PC-3 (cell line): ENCODE results near the gene SBNO2. TPM values are rescaled to one million over a fixed set of nuclear protein-coding genes. Genes with fewer than 3 reads are reported as not detected.
A peak's percentile ranks its signal among the peaks of the same experiment; 100 is the strongest.

Source experiments
- ATAC-seq: fragments of 200-7000 bp; cut with Tn5 transposase; 2 replicates; pipeline ENCODE4 v1.9.1; 2020; ENCODE audit warnings: mild to moderate bottlenecking, moderate library complexity
- BruUV-seq: library from RNA; stranded (reverse); fragments of 400-500 nt; replicated peaks from 2 replicates; lab custom pipeline; 2021; lab: Mats Ljungman, UMichigan
- CTCF ChIA-PET: fragments of 300-600 bp; sonication (Branson Sonifier 250); formaldehyde crosslinking; loops from one replicate; lab custom pipeline; 2022; ENCODE audit warnings: antibody characterized with exemption; lab: Charles Lee
- POLR2A ChIA-PET: fragments of 300-600 bp; sonication (Branson Sonifier 250); formaldehyde crosslinking; loops from one replicate; lab custom pipeline; 2022; ENCODE audit warnings: antibody characterized with exemption; ENCODE audit not compliant: unreplicated experiment; lab: Charles Lee
- DNase-seq: peaks from one replicate; pipeline ENCODE4 v3.0.0-alpha.2; 2015
- H2AFZ ChIP-seq: fragments of 300-600 bp; sonication (generic); 2 replicates; pipeline ENCODE4 v1.6.0; 2016; ENCODE audit warnings: antibody characterized with exemption, low read length
- H3F3A ChIP-seq: fragments of 300-600 bp; sonication (generic); one replicate; pipeline ENCODE4 v1.6.0; 2017; ENCODE audit warnings: antibody characterized with exemption, low read length, control low read depth, mild to moderate bottlenecking; ENCODE audit not compliant: unreplicated experiment
- H3K27ac ChIP-seq: fragments of 300-600 bp; sonication (generic); 2 replicates; pipeline ENCODE4 v1.5.1; 2016; ENCODE audit warnings: mild to moderate bottlenecking, low read length
- H3K27me3 ChIP-seq: fragments of 300-600 bp; sonication (generic); 2 replicates; pipeline ENCODE4 v1.6.1; 2016; ENCODE audit warnings: low read length, mixed read lengths
- H3K36me3 ChIP-seq: fragments of 300-600 bp; sonication (generic); 2 replicates; pipeline ENCODE4 v1.6.1; 2016; ENCODE audit warnings: low read depth, mixed run types, low read length, mixed read lengths
- H3K4me1 ChIP-seq: fragments of 300-600 bp; sonication (generic); 2 replicates; pipeline ENCODE4 v1.5.1; 2016; ENCODE audit warnings: low read length; ENCODE audit not compliant: insufficient read depth
- H3K4me2 ChIP-seq: fragments of 300-600 bp; sonication (generic); 2 replicates; pipeline ENCODE4 v1.6.0; 2016; ENCODE audit warnings: low read length
- H3K4me3 ChIP-seq: fragments of 300-600 bp; sonication (generic); 2 replicates; pipeline ENCODE4 v1.5.1; 2016; ENCODE audit warnings: mild to moderate bottlenecking, low read length, mixed read lengths
- H3K79me2 ChIP-seq: fragments of 300-600 bp; sonication (generic); 2 replicates; pipeline ENCODE4 v1.6.1; 2017; ENCODE audit warnings: low read length, mixed read lengths
- H3K9ac ChIP-seq: fragments of 300-600 bp; sonication (generic); 2 replicates; pipeline ENCODE4 v1.6.0; 2016; ENCODE audit warnings: mild to moderate bottlenecking, low read length
- H3K9me2 ChIP-seq: fragments of 300-600 bp; sonication (generic); replicated peaks from 2 replicates; pipeline ENCODE4 v1.6.1; 2016; ENCODE audit warnings: mixed run types, low read length, mixed read lengths
- H3K9me3 ChIP-seq: fragments of 300-600 bp; sonication (generic); 2 replicates; pipeline ENCODE4 v1.6.1; 2016; ENCODE audit warnings: low read length, mixed read lengths
- H4K20me1 ChIP-seq: fragments of 300-600 bp; sonication (generic); 2 replicates; pipeline ENCODE4 v1.6.1; 2016; ENCODE audit warnings: low read length, mixed read lengths
- CTCF ChIP-seq: fragments of 300-600 bp; sonication (generic); conservative IDR thresholded peaks from 2 replicates; pipeline ENCODE4 v1.5.1; 2017; ENCODE audit warnings: antibody characterized with exemption, low read depth, mild to moderate bottlenecking, low read length
- EZH2 ChIP-seq: fragments of 300-600 bp; sonication (generic); IDR thresholded peaks from one replicate; pipeline ENCODE4 v1.6.1; 2017; ENCODE audit warnings: antibody characterized with exemption, mild to moderate bottlenecking, low read length; ENCODE audit not compliant: unreplicated experiment
- EZH2phosphoT487 ChIP-seq: fragments of 300-600 bp; sonication (generic); IDR thresholded peaks from 2 replicates; pipeline ENCODE4 v1.6.1; 2018; ENCODE audit warnings: mild to moderate bottlenecking, antibody characterized with exemption, low read length, borderline replicate concordance
- intact Hi-C: fragments of 100-400 bp; cut with micrococcal nuclease; formaldehyde crosslinking; loops from 2 replicates; pipeline ENCODE4 v1.9.0; 2023
- total RNA-seq: library from RNA; depleted of rRNA; stranded (reverse); fragments of >200 nt; gene quantifications from 2 replicates; pipeline ENCODE4 v1.2.3, GENCODE V29; 2014

The SBNO2 gene
- total RNA-seq, 1 experiment from 2014 or later: 62.4 TPM

DNA sequence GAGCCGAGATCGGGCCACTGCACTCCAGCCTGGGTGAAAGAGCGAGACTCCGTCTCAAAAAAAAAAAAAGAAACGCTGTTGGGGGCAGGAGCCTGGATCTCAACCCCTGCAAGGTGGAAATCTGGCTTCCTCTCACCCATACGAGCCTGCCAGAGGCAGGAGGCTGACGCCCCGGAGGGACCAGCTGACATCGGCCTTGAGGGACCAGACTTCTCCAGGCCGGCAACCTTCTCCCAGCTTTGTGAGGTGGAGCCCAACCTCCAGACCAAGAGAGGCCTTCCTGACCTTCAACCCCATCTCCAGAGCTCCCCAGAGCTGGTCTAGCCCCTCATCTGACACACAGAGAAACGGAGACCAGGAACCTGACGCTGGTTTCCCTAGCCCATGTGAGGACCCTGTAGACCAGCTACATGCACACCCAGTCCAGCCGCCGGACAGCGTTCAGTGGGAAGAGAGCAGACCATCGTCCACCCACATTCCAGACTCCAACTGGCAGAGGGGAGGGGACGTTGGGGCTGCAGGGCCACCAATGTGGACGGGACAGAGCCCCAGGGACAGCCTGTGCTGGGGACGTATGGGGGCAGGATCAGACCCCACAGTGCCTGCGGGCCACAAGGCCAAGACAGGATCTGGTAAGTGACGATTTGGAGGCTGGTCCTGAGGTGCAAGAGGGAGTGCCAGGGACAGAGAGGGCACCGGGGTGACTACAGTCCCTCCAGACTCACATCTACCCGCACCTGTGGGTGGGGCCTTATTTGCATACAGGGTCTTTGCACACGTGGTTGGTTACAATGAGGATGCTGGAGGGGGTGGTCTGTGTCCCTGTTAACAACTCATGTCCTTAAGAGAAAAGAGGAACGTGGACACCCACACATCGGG, 11.4 kb downstream of the SBNO2 start:
- intact Hi-C loops: no loop called here
- no peak for TF ChIP-seq EZH2phosphoT487
- no peak for TF ChIP-seq CTCF
- TF ChIP-seq EZH2: no peak
- Histone ChIP-seq H3K27ac (no peak overlapping the region), H3F3A (no peaks in the 10 kb centered on the region), H3K4me2 (no peak overlapping the region), H3K4me3 (no peak overlapping the region), H2AFZ (no peak overlapping the region), H3K9ac (no peak overlapping the region), H3K9me2 (no peaks in the 10 kb centered on the region), H3K79me2 (peaks cover 90% of the 10 kb centered on the region), H4K20me1 (peaks cover 27% of the 10 kb centered on the region; the same call in 1 of the 2 replicates), H3K9me3 (no peaks in the 10 kb centered on the region), H3K36me3 (no peaks in the 10 kb centered on the region), H3K4me1 (peaks cover 8% of the 10 kb centered on the region; the same call in 1 of the 2 replicates), H3K27me3 (no peaks in the 10 kb centered on the region)
- no TSS peak for BruUV-seq
- ChIA-PET CTCF (interaction anchor here (0.6 kb wide), 1 partner anchor 115 kb away, joined by 4 read pairs; no protein-coding TSS in a partner anchor), POLR2A (no interaction called here)
- ATAC-seq (no peak), DNase-seq (no peak)

DNA sequence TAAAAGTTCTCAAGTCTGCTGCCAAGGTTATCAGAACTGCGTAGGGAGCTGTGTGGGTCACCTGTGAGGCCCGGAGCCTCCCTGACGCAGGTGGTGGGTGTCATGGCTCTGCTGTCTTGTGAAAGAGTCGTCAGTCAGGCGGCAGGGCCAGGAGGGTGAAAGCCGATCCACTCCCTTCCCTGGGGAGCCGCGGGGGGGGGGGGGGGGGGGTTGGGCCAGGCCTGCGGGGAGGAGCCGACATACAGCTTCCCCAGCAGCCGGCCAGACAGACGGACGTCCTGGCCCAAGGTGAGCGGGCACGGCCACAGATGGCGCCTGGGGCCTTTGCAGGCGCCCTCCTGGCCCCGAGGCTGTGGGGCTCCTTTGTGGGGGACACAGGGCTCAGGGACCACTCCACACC, 12.4 kb downstream of the SBNO2 start:
- peaks cover 8% of the 10 kb centered on the region; the same call in 1 of the 2 replicates for H3K4me1 ChIP-seq
- H3K27me3 ChIP-seq: no peaks in the 10 kb centered on the region
- no peak overlapping the region for H3K4me3 ChIP-seq
- no peaks in the 10 kb centered on the region for H3K9me3 ChIP-seq
- ATAC-seq (peak; percentile 25), DNase-seq (no peak)
- peaks cover 27% of the 10 kb centered on the region; the same call in 1 of the 2 replicates for H4K20me1 ChIP-seq
- H3F3A ChIP-seq: no peaks in the 10 kb centered on the region
- BruUV-seq: no TSS peak
- peaks cover 90% of the 10 kb centered on the region for H3K79me2 ChIP-seq
- intact Hi-C loops: no loop called here
- no peaks in the 10 kb centered on the region for H3K36me3 ChIP-seq
- no peak overlapping the region for H3K27ac ChIP-seq
- no peak overlapping the region for H3K9ac ChIP-seq
- TF ChIP-seq EZH2: no peak
- TF ChIP-seq EZH2phosphoT487: no peak
- TF ChIP-seq CTCF: no peak
- no peak overlapping the region for H2AFZ ChIP-seq
- no peak overlapping the region for H3K4me2 ChIP-seq
- H3K9me2 ChIP-seq: no peaks in the 10 kb centered on the region
- ChIA-PET CTCF (interaction anchor here (0.6 kb wide), 1 partner anchor 116 kb away, joined by 4 read pairs; no protein-coding TSS in a partner anchor), POLR2A (no interaction called here)
